Measurements from ENCODE around the gene APMAP.

GRCh38 chr20:25037288-25038102 is 44.9 kb upstream of the APMAP start:
- TF ChIP-seq CTCF (IDR thresholded peaks at IDR 0.05 in 2 of 3, conservative IDR thresholded peaks at IDR 0.05 in 1 of 3; ENCODE audit: borderline replicate concordance in 1 of 3, insufficient read depth in 1 of 3, low read depth in 2 of 3, low read length in 2 of 3) (no peak), FOSL1 (IDR thresholded peaks at IDR 0.05; ENCODE audit: low read depth) (no peak), EZH2 (IDR thresholded peaks at IDR 0.05) (no peak)
